ENCODE results near the gene ARMC7.

Gene ARMC7

GRCh38 chr17:75078284-75079022 is 31.3 kb upstream of the ARMC7 start:
- peak; percentile 66 for DNase-seq

GRCh38 chr17:75079023-75079373 is 30.8 kb upstream of the ARMC7 start:
- DNase-seq: no peak

- DNase-seq: no peak
Measured at GRCh38 chr17:75081611-75082540, 27.9 kb upstream of the ARMC7 start.

- no peak for DNase-seq
Measured at GRCh38 chr17:75082683-75083082, 27.1 kb upstream of the ARMC7 start.

- no peak for DNase-seq
Measured at GRCh38 chr17:75084039-75084660, 25.6 kb upstream of the ARMC7 start.

GRCh38 chr17:75086496-75087181 is 23.1 kb upstream of the ARMC7 start:
- no peak for DNase-seq

GRCh38 chr17:75087182-75087557 is 22.6 kb upstream of the ARMC7 start:
- no peak for DNase-seq

GRCh38 chr17:75087558-75088453 is 22.0 kb upstream of the ARMC7 start, which contains the start of gene SLC16A5:
SLC16A5 (plus strand) TSS chr17:75087954; CDS start chr17:75093637, 5,683 bp downstream.
- DNase-seq: peak; percentile 25

GRCh38 chr17:75088465-75089417 is 21.0 kb upstream of the ARMC7 start:
- DNase-seq: no peak

GRCh38 chr17:75090871-75091854 is 18.6 kb upstream of the ARMC7 start:
- DNase-seq: no peak

- no peak for DNase-seq
Measured at GRCh38 chr17:75091855-75092327, 17.9 kb upstream of the ARMC7 start.

GRCh38 chr17:75093548-75094158 is 16.1 kb upstream of the ARMC7 start:
- no peak for DNase-seq

GRCh38 chr17:75094871-75095399 is 14.8 kb upstream of the ARMC7 start:
- no peak for DNase-seq

GRCh38 chr17:75096082-75096625 is 13.6 kb upstream of the ARMC7 start:
- peak; percentile 57 for DNase-seq

- DNase-seq: no peak
Measured at GRCh38 chr17:75097865-75098264, 11.9 kb upstream of the ARMC7 start.

- DNase-seq: no peak
Measured at GRCh38 chr17:75098861-75099260, 10.9 kb upstream of the ARMC7 start.

- no peak for DNase-seq
Measured at GRCh38 chr17:75099881-75100595, 9.7 kb upstream of the ARMC7 start.
